HG03280 (cell line): ENCODE measurements around the gene IQCB1.
"Not testable (repeated sequence)": the region's sequence is repeated elsewhere in the genome, so short reads cannot be mapped to it uniquely, and the experiment has no call there.

Experiments
- ATAC-seq: cut with Tn5 transposase; IDR thresholded peaks from one replicate; pipeline ENCODE4 v1.9.1; 2021; ENCODE audit warnings: mild to moderate bottlenecking, moderate library complexity; ENCODE audit not compliant: unreplicated experiment

The IQCB1 gene

DNA sequence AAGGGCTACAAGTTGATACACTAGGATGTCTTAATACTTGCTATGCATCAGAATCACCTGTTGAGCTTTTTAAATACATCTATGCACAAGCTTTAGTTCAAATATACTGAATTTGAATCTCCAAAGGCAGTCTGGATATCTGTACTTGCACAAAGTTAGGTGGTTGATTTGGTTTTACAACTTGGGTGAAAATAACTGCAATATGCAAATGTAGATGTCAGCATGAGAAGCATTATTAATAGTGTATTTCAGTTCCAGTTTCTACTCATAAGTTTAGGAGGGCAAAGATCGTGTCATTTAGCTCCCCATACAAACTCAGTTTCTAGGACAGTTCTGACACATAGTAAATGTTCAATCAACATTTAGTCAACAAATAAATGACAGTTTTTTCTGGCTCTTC lies 25.6 kb downstream of the IQCB1 start:
- peak; percentile 98 for ATAC-seq

DNA sequence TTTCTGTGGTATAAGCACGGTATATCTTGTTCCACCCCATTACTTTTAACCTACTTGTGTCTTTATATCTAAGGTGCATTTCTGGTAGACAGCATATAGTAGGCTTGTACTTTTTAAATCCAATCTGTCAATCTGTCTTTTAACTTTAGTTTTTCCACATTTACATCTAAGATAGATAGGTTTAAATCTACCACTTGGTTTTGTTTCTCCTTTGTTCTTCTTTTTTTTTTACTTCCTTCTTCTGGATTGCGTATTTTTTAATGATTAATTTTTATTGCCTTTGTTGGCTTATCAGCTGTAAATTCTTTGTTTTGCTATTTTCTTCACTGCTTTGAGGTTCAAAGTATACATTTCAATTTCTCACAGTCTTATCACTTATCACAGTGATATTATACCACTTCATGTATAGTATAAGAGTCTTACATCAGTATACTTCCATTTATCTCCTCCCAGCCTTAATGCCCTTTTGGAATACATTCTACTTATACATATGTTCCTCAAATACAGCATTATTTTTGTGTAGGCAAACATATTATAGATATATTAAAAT lies 31.0 kb downstream of the IQCB1 start:
- ATAC-seq: no peak

DNA sequence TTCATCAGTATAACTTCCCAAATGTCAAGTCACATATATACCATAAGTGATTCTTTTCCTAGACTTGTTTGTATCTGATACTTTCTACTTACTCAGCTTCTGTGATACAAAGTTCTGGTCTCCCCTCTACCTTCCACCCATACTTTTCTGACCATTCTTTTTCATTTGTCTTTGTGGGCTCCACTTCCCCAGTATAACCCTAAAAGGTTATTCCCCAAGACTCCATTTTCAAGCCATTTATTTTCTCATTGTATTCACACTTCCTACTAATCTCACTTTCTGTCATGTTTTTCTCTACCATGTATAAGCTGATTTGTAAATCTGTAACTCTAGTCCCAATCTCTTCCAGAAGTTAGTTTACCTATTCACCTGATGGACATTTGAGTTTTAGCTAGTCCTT lies 34.0 kb downstream of the IQCB1 start:
- ATAC-seq: no peak

DNA sequence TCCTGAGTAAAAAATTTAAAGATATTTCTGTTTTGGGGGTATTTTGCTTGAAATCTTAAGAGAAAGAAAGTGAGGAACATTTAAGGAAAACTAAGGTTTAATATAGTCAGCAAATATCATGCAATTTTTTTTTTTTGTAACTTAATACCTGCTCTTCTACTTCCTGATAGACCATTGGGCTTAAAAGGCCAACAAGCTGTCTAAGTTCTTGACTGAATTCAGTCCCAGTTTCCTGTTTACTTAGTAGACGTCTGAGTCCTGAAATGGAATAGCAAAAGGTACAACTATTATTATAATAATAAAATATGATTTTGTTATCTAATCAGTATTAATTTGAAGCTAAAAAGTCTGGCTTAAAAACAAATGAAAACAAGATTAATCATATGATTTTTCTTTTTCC lies 37.9 kb downstream of the IQCB1 start:
- ATAC-seq: no peak

DNA sequence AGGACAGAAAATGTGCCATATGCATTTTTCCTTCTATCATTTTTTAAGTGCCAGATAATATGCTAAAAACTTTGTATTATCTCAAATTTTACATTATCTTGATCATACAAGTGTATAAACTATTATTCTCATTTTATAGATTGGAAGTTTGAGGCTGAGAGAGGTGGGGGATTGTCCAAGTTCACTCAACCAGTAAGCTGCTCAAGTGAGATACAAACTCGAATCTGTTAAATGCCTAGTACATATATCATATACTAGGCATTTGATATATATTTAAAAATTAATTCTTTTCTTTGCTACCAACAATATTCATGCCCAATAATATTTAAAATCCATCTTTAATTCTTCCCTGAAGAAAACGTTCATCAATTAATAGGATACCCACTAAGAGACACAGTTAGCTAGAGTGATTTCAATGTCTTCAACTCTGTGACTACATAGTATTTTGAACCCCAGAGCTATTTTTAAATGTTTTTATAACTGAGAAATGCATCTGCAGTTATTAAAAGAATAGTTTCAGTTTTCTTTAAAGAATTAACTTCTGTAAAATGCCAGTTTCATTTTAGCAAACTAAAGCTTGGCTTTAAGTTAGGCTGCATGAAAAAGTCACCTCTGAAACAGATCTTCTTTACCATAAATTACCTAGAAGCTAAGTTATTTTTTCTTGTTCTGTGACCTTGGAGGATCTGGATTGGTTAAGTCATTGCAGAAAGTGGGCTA lies 40.4 kb downstream of the IQCB1 start:
- ATAC-seq: no peak

DNA sequence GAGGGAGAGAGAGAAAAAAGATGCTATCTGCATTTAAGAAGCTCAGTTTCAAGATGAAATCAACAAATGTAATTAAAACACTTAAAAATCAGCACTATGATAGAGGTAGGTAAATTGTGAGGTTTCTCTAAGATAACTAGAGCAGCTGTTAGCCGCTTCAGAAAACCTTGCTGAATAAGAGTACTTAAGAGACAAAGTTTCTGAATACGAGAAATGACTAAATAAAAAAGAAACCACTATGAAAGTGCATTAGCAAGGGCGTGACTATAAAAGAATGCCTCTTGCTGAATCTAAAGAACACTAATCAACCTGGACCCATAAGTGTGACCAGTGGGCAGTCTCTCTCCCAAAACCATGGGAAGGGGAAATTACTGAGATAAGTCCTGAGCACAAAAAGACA lies 41.8 kb downstream of the IQCB1 start:
- peak; percentile 53 for ATAC-seq

DNA sequence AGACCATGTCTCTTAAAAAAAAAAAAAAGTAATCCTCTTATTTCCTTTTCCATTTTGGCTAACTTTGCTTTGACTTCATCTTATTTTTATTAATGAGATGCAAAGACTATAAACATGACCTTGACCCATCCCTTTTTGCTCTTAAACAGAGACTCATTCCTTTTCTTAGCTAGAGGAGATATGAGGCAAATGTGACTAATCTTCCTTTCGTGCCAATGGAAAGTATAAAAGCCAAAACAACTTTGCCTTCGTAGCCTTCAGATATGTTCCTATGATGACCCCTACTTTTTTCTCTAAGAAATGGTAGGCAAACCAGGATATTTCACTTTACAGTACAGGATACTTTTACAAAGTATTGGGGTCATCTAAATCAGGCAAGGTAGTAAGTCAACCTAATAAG lies 48.4 kb downstream of the IQCB1 start:
- no peak for ATAC-seq

DNA sequence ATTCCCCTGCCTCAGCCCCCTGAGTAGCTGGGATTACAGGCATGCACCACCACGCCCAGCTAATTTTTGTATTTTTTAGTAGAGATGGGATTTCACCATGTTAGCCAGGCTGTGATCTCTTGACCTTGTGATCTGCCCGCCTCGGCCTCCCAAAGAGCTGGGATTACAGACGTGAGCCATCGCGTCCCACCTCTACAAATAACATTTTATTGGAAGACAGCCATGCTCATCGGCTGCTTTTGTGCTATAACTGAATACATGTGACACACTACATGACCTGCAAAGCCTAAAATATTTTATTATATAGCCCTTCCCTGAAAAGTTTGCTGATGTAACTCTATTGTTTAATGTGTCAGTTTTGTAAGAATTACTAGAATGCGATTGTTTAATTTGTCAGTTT lies 52.1 kb downstream of the IQCB1 start:
- not testable (repeated sequence) for ATAC-seq

DNA sequence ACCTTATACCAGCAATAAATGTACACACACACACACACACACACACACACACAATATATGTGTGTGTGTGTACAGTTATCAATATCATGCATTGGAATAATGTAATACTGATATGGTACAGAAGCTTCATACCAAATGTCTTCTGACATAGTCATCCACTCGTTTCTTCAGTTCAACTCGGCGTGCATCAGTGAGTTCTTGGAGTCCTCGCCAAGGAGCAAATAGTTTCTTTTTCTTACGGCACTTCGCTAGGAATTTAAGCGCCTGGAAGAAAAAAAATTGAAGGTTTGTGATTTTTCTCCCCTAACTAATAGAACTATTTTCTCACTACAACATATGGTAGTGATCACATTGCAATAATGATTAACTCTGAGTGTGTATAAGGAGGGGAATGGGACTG lies 53.2 kb downstream of the IQCB1 start:
- ATAC-seq: no peak

DNA sequence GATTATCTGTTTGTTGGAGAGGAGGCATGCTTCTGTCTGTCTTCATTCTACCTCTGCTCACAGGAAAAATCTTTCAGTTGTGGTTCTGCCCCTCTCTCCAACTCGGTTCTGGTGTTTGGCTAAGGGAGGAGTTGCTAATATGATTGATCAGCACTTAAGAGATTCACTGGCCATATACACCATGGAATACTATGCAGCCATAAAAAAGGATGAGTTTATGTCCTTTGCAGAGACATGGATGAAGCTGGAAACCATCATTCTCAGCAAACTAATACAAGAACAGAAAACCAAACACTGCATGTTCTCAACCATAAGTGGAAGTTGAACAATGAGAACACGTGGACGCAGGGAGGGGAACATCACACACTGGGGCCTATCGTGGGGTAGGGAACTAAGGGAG lies 59.8 kb downstream of the IQCB1 start:
- not testable (repeated sequence) for ATAC-seq

DNA sequence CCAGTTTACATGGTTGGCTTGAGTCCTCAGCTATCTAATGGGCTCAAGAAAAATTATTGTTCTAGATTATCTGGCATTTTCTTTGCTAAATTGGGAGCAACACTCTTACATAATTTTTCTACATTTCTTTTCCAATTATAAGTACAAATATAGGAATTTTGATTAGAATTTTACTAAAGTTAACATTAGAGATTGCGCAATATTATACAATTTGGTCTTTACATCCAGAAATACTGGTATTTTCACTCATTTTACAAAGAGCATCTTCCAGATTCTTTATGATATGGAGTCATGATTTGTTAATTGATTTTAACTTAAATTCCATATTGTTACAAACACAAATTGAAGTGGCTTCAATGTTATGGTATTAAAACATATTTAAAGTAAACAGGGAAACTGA lies 65.6 kb downstream of the IQCB1 start:
- no peak for ATAC-seq

DNA sequence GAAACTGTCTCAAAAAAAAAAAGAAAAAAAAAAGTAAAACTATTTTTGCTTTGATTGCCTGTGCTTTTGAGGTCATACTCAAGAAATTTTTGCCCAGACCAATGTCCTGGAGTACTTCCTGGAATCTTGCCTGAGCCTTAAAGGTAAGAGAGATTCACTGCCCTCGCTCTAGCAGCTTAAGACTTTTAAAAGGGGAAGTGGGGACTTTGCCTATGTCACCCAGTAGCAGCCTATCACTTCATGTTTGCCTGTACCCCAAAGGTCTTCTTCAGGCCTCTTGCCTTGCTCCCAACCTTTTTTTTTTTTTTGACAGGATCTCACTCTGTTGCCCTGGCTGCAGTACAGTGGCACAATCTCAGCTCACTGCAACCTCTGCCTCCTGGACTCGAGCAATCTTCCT lies 66.4 kb downstream of the IQCB1 start:
- ATAC-seq: no peak

DNA sequence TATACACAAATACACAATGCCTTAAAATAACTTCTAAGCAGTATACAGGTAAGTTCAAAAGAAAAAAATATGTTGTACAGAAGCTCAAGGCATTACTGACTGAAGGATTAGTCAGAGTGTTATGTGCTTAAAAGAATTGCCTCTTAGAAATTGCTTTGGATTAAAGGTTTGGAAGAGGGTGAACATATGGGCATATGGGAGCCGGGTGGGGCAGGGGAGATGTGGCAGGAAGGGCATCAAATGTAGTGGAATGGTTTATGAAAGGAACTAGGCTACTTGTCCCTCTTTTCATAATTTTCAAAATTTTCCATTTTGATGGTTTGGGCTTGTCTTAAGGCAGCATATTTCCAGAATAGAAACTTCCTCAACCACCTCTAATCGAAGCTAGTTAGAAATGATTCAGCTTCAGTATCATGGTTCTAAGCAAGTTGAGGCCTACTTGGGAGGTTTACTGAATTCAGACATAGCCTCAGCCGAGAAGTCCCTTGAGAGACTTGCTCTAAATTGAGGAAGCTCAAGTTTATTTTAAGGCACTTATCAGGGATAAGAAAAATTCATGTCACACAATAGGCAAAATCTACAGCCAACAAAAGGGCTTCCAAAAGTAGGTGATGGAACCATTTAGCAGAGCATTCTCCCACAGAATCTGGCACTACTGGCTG lies 75.2 kb downstream of the IQCB1 start:
- no peak for ATAC-seq

DNA sequence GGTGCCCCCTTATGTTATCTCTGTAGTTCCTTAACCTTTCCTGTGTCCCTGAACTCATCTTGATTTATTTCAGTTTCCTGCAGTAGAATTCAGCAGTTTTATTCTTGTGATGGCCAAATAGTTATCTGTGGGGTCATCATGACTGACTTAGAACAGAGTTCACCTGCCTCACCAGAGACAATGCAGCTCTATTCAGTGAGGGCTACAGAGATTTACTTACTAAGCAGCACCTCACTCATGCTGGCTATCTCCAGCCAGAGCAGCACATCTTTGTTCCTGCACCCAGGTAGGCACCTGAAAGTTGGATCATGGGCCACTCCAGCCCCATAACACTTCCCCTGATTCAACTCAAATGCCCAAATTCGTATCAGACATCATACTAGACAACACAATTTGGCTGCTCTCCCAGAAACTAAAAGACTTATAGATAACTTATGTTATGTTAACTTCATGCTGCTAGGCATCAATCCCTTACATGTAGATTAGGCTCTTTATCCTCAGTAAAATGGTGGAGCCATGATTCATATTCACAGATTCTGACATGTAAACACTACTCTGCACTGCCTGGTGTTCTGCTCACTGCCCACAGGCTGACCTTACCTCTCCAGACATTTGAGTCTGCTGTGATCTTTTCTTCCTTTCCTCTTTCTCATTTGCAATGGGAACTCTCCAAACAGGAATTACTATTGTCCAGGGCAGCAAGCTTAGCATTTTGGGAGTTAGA lies 76.0 kb downstream of the IQCB1 start:
- ATAC-seq: no peak

DNA sequence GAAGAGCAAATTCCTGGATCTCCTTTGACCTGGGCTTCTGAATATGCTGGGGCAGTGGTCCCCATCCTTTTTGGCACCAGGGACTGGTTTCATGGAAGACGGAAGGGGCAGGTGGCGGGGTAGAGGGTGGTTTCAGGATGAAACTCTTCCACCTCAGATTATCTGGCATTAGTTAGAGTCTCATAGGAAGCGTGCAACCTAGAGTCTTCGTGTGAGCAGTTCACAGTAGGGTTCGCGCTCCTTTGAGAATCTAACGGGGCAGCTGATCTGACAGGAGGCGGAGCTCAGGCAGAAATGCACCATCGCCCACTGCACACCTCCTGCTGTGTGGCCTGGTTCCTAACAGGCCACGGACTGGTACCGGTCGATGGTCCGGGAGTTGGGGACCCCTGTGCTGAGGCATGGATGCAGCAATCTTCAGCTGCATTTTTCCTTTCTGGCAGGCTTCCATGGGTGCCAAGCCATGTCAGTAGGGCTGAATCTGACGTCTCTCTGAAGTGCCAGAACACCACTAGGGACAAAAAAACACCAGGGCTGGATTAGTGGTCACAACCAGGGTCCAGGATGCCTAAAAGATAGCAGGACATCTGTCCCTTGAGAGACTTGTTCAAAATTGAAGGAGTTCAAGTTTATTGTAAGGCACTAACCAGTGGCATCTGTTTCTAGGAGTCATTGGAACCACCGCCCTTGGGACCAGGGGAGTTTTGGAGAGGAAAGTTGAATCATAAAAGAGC lies 76.9 kb downstream of the IQCB1 start:
- ATAC-seq: no peak

DNA sequence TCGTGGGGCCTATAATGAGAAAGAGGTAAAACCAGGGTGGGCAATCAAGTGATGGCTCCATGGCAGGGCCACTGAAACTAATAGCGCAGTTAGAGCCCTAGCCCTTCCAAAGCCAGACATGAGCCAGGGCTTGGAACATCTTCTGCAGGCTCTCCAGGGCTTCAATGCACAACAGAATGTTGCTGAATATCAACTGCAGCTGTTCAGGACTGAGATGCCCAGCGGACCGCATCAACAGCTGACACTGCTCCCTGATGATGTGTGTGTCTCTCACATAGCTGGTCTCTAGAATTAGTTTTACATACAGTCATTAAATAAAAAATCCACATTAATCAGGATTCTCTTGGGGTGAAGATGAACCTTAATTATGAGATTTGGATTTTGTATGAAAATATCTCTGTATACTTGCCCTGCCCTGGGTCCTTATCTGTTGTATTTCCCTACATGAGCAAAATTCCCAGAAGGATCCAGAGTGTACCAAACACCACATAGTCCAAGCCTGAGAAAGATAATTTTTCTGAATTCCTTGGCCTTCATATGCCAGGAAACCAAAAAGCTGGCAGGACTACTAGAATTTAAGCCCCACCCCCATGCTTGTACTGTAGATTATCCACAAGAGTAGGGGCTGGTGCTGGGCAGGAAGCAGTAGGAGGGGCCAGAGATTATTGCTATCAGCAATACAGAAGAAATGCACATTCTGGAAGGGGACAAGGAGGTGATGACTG lies 77.6 kb downstream of the IQCB1 start:
- no peak for ATAC-seq

DNA sequence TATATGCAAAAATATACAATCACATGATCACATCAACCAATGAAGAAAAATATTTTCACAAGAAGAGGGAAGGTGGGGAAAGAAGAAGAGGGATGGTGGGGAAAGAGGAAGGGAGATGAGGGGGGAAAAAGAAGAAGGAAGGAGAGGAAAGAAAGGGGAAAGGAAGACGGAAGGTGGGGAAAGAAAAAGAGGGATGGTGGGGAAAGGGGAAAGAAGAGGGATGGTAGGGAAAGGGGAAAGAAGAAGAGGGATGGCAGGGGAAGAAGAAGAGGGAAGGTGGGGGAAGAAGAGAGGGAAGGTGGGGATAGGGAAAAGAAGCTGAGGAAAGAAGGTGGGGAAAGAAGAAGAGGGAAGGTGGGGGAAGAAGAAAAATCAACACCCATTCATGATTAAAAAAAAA lies 82.1 kb downstream of the IQCB1 start:
- no peak for ATAC-seq

DNA sequence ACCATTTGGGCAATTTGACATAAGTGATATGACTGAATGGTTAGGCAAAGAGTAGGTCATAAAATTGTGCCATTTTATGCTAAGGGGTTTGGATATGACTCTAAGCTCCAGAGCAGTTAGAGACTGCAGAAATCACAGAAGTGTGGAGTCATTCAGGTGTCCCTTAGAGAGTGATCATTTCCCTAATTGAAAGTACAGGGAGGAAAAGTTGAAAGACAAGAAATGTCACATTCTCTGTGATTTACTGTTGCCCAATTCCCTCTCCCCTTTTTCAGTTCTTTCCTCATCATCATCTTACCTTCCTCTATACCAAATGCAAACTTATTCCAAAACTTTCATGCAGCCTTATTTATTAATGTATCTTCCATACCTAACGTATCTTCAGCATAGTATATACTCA lies 82.6 kb downstream of the IQCB1 start:
- no peak for ATAC-seq

DNA sequence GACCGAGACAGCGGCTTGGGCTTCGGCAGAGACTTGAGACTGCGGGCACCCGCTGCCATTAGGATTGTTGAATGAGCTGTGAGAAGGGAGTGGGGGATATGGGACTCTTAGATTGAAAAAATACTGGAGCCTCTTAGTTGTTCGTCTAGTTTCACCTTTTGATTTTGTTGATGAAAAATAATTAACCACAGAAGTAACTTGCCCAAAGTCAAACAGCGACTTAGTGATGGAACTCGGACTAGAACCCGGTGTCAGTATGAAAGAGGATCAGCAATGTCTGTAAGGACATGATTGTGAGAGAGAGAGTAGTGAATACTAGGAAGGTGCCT lies 84.8 kb downstream of the IQCB1 start:
- no peak for ATAC-seq

DNA sequence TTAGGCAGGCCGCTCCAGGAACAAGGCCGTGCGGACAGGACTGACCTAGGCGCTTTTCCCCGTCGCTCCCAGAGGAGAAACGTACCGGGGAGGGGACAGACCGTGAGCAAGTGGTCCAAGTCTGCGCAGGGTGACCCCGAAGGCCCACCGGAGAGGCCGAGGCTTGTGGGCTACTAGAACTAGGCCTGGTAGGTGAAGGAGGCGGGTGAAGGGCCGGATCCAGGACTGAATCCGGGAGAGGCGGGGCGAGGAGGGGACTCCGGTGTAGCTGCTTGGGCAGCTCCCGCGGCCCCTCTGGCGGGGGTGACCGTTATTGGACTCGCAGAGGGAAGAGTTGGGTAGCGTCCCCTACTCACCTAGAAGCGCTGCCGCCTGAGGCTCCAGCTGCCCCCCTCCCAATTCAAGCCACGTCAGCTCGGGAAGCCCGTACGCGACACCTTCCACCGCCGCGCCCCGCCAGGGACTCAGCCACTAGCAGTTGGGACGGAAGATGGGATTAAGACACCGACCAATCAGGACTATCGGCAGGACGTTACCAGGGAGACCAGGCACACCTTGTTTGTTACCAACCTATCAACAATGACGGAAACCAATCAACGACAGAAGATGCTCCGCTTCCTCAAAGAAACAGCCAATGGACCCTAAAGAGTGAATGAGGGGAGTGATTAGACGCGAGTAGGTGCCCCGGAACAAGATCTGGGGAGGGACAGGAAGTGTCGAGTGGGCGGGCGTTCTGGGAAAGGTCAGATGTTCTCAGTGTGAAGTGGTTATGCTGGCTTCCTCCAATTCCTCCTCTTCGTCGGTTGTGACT lies 85.4 kb downstream of the IQCB1 start, which contains the start of gene GOLGB1:
Gene GOLGB1 (minus strand): TSS at position 466 of the 811 bp plus-strand sequence. CDS start 18,770 bp downstream, outside the sequence.
- peak; percentile 95 for ATAC-seq
